ENCODE measurements around the gene TIMP3. TPM values are rescaled to one million over a fixed set of nuclear protein-coding genes. Genes with fewer than 3 reads are reported as not detected.
"Not testable (repeated sequence)": the region's sequence is repeated elsewhere in the genome, so short reads cannot be mapped to it uniquely, and the experiment has no call there.

Gene TIMP3
- 297 TPM for total RNA-seq (ENCODE audit: insufficient read depth, low replicate concordance)

GRCh38 chr22:32801537-32802236 is at the start of gene TIMP3:
TSS of gene TIMP3 (plus strand) at chr22:32801705. CDS start at chr22:32802002, 297 bp downstream.
- DNase-seq (ENCODE audit: low spot score), result peak; percentile 88

DNA sequence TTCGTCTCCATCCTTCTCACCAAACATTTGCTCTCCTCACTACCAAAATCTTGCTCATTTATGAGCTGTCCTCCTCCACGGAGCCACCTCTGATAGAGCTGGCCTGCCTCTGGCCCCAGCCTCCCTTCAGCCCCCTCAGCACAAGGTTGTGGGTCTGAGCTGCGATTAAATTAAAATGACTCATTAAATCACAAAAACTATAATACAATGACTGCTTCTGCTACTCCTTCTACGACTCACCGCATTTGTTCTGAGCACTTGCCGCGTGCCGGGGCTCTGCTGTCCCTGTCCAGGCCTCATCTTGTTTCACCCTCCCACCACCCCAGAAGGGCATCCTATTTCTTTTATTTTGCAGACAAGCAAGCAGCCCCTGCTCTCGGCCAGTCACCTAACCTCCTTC is 49.2 kb upstream of the TIMP3 start:
- no peak for DNase-seq (ENCODE audit: low spot score)

- DNase-seq (ENCODE audit: low spot score), result no peak
Observed at GRCh38 chr22:32752816-32753520, 48.5 kb upstream of the TIMP3 start.

DNA sequence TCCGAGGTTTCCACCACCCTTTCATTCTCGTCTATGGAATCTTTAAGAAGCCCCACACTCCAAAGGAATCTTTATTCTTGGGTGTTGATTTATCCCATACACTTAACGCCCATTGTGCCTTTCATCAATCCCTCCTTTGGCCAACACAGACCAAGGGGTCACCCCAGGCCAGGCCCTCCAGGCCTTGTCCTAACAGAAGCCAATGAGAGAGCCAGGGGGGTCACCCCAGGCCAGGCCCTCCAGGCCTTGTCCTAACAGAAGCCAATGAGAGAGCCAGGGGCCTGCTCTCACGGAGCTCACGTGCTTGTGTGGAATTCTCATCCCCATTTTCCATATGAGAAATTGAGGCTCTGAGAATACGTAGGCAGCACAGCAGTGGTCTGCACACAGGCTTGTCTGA is 47.9 kb upstream of the TIMP3 start:
- no peak for DNase-seq (ENCODE audit: low spot score)

DNA sequence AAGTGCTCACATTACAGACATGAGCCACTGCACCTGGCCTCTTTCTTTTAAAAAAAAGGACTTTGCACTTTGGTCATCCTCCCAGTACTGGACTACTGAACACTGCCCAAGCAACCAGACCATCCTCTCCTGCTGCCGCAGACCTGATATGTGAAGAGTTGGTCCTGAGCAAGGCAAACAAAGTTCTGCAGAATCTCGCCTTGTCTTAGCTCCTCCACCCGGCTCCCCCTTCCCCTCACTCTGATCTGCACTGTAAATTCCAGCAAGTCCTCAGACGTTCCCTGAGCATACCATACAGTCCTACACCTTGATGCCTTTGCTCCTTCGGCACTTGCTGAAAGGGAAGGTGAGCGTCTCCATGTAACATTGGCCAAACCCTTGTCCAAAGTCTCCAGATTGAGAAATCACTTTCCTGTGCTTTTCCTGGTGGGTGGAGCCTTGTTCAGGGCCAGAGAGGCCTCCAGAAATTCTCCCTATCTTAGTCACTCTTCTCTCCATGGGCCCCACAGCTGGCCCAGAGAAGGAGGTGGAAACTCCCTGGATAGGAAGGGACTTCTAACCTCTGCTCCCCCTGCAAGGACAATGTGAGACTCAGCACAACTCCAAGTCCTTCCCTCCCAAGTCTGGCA is 47.0 kb upstream of the TIMP3 start:
- peak; percentile 41 for DNase-seq (ENCODE audit: low spot score)

- DNase-seq (ENCODE audit: low spot score), result not testable (repeated sequence)
Observed at GRCh38 chr22:32757086-32757762, 44.3 kb upstream of the TIMP3 start.

DNA sequence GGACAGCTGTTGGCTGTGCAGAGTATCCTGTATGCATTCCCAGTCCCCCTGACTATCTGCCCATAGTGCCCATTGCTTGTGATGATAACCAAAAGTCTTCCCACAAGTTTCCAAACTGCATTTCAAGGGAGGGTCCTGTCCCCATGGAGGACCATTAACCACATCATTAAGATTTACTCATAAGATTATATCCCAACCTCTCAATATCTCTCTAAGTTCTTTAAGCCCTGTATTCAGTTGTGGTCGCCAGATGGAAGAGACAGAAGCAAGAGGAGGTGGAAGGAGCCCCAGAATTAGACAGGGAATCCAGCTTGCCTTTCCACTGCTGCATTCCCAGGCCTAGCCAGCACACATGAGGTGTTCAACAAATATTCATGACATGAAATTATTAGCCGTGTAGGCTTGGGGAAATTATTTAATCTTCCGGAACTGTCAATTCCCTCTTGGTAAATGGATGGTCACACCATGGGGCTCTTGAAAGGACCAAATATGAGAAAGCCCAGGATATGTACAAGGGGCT is 42.6 kb upstream of the TIMP3 start:
- no peak for DNase-seq (ENCODE audit: low spot score)

DNA sequence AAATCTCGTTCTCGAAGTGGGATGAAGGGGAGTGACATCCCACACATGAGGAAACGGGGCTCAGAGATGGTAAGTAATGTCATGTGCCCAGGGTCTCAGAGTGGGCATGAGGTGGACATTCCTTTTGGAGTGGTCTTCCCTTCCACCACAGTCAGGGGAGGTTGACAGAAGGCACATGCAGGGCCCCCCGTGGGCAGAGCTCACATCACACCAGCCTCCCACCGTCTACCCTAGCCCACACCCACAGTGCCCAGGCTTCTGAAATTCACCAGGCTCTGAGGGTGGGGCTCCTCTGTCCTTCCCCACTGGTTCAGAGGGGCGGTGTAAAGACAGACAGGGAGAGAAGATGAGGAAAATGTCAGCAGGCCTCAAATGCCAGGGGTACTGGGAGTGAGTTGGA is 41.1 kb upstream of the TIMP3 start:
- no peak for DNase-seq (ENCODE audit: low spot score)

- no peak for DNase-seq (ENCODE audit: low spot score)
Observed at GRCh38 chr22:32760815-32761214, 40.7 kb upstream of the TIMP3 start.

DNA sequence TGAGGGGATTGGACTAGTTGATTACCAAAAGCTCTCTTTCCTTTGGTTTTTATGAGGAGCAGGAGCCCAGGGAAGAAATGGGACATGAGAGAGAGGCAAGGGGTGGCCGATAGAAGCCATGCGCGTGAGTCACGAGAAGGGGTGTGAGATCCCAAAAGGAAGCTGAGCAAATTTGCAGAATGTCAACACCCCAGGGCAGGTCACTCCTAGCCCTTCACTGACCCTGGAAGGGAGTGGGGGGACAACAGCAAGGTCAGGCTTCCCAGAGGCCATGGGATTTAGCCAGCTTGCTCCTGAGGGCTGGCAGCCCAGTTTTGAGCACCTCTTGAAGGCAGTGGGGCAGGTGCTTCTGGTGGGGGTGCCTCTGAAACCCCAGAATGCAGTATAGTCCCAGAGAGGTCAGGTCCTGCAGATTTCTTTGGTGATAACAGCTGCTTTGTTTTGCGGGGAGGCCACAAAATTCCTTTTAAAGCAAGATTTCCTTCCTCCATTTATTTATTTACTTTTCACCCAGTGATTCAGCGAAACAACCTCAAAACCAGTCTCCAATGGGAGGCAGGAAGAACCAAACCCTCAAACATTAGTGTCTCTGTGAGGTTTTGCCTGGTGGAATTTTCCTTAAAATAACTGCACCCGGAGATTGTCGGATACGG is 40.1 kb upstream of the TIMP3 start:
- no peak for DNase-seq (ENCODE audit: low spot score)

DNA sequence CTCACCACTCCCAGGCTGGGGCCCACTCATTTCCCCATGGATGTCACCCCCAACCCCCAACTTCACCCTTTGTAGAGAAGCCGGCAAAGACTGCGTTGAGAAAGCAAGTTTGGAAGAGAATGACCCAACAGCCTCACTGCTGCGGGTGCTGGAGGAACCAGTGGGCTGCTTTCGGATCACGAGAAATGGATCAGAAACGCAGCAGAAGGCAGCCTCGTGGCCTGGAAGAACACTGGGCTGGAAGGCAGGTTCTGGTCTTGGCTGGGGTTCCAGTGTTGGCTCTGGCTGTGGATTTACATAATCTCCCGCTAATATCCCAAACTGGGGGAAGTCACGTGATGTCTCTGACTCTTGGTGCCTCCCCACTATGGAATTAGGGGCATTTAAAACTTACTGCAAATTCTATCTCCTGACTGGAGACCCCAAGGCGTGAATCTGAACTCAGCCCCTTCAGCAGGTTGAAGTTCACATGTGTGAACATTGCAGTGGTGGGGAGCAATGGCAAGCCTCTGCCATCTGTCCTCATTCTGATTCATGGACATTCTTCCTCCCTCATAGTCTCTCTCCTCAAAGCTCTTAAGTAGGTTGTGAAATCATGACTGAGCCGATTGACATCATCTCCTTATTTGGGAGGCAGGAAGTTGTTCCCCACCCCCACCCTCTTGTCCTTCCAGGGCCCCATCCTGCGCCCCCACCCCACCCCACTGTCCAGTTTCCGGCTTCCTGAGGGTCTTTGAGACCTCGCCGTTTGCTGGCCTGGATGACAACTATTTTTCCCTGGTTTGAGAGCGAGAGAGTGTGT is 37.0 kb upstream of the TIMP3 start:
- DNase-seq (ENCODE audit: low spot score), result peak; percentile 90

DNA sequence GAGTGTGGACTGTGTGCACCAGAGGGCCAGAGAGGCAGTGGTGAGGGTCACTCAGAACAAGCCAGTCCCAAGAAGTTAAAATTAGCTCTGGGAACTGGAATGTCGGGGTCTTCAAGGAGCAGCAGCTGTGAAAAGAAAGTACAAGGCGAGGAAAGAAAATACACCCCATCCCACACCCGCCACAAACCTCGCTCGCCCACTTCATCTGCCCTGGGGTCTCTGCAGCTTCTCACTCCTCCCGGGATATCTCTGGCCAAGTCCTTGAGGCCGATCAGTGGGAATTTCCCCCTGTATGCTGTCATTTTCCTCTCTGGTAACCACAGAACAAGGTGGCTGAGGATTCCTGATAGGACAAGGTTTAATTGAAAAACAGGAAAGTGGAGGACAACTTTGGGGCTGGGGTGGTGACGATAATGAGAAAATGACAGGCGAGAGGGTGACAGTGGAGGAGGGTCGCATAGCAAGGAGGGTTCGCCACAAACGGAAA is 36.3 kb upstream of the TIMP3 start:
- no peak for DNase-seq (ENCODE audit: low spot score)

- DNase-seq (ENCODE audit: low spot score), result no peak
Observed at GRCh38 chr22:32771756-32772155, 29.7 kb upstream of the TIMP3 start.

GRCh38 chr22:32775957-32776356 is 25.5 kb upstream of the TIMP3 start:
- DNase-seq (ENCODE audit: low spot score), result no peak

- DNase-seq (ENCODE audit: low spot score), result no peak
Observed at GRCh38 chr22:32776397-32776796, 25.1 kb upstream of the TIMP3 start.

GRCh38 chr22:32776802-32777201 is 24.7 kb upstream of the TIMP3 start:
- no peak for DNase-seq (ENCODE audit: low spot score)

DNA sequence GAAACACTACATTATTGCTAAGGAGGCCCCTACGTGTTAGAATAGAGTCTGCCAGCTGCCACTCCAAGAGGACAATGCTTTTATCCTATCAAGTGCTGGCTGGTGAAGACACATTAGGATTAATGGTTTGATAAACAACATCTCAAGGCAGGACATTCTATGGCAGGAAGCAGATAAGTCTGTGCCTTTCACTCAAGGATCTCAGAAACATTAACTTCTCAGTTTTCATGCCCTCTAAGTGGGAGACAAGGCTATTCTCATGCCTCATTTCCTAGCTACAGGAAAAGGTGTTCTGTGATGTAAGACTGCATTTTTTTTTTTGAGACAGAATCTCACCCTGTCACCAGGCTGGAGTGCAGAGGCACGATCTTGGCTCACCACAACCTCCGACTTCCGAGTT is 23.5 kb upstream of the TIMP3 start:
- DNase-seq (ENCODE audit: low spot score), result no peak

DNA sequence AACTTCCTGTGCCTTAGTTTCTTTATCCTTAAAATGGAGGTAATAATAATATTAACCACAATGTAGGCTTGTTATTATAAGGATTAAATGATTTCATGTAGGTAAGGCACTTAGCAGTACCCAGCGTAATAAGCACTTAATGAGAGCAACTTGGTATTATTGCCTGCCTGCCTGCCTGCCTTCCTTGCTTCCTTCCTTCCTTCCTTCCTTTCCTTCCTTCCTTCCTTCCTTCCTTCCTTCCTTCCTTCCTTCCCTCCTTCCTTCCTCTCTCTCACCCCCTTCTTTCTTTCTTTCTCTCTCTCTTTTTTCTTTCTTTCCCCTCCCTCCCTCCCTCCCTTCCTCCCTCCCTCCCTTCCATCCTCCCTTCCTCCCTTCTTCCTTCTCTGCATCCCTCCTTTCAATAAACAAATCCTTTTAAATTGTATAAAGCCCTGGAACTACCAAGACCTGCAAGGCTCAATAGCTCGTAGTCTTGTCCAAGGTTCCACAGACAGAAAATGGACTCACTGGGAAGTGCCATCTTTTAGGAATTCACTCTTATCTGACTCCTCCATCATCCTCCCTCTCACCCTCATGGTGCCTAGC is 20.7 kb upstream of the TIMP3 start:
- no peak for DNase-seq (ENCODE audit: low spot score)

- DNase-seq (ENCODE audit: low spot score), result peak; percentile 77
Observed at GRCh38 chr22:32781695-32782094, 19.8 kb upstream of the TIMP3 start.
